SK-N-SH (cell line): ENCODE results near the gene B3GNT7. TPM values are rescaled to one million over a fixed set of nuclear protein-coding genes. Genes with fewer than 3 reads are reported as not detected.

Experiments
- CTCF ChIA-PET: fragments of 300-600, 350-600 bp; formaldehyde crosslinking; extraction: SDS; loops from one replicate; lab custom pipeline; 2021; lab: Yijun Ruan, JAX
- POLR2A ChIA-PET: fragments of 350-600 bp; sonication (Branson Sonifier 250); formaldehyde crosslinking; extraction: SDS; loops from one replicate; lab custom pipeline; 2020; ENCODE audit warnings: antibody characterized with exemption, inconsistent platforms; lab: Yijun Ruan, JAX
- DNase-seq: peaks from one replicate; pipeline ENCODE4 v3.0.0; 2012
- H2AFZ ChIP-seq: fragments of 200-600 bp; sonication (generic); 2 replicates; pipeline ENCODE4 v1.8.1; 2016; ENCODE audit warnings: antibody characterized with exemption, mild to moderate bottlenecking, low read depth
- H3F3A ChIP-seq: fragments of 200-600 bp; sonication (generic); replicated peaks from 2 replicates; pipeline ENCODE3; 2016; ENCODE audit warnings: antibody characterized with exemption, mild to moderate bottlenecking; ENCODE audit not compliant: insufficient read depth
- H3K27ac ChIP-seq, 2 experiments: fragments of 200-500 bp in 1 of 2; fragments of 200-600 bp in 1 of 2; sonication (Bioruptor generic) in 1 of 2; sonication (generic), shearing (Covaris generic) in 1 of 2; 2 replicates each; pipeline versions ENCODE4 v1.5.1 to v1.6.1; 2014 to 2016; ENCODE audit warnings: low read depth in 2 of 2, inconsistent platforms in 1 of 2, low read length in 1 of 2, mild to moderate bottlenecking in 1 of 2, mixed read lengths in 1 of 2
- H3K27me3 ChIP-seq: fragments of 200-600 bp; sonication (generic), shearing (Covaris generic); 2 replicates; pipeline ENCODE4 v1.6.1; 2016; ENCODE audit warnings: mixed run types; ENCODE audit not compliant: insufficient read depth
- H3K36me3 ChIP-seq, 2 experiments: fragments of 200-500 bp in 1 of 2; fragments of 200-600 bp in 1 of 2; sonication (Bioruptor generic) in 1 of 2; sonication (generic) in 1 of 2; replicated peaks in 1 of 2; 2 replicates each; pipeline versions ENCODE3 to v1.5.1; 2014 to 2016; ENCODE audit warnings: low read length in 1 of 2, mild to moderate bottlenecking in 1 of 2; ENCODE audit not compliant: insufficient read depth in 2 of 2, control insufficient read depth in 1 of 2
- H3K4me1 ChIP-seq, 2 experiments: fragments of 200-500 bp in 1 of 2; fragments of 200-600 bp in 1 of 2; sonication (Bioruptor generic) in 1 of 2; sonication (generic), shearing (Covaris generic) in 1 of 2; 2 replicates each; pipeline versions ENCODE4 v1.5.1 to v1.6.1; 2014 to 2016; ENCODE audit warnings: low read depth in 1 of 2, low read length in 1 of 2, mixed run types in 1 of 2; ENCODE audit not compliant: insufficient read depth in 2 of 2, control insufficient read depth in 1 of 2
- H3K4me2 ChIP-seq: fragments of 200-600 bp; sonication (generic), shearing (Covaris generic); 2 replicates; pipeline ENCODE4 v1.6.1; 2017; ENCODE audit warnings: mixed run types
- H3K4me3 ChIP-seq, 2 experiments: fragments of 200-500 bp in 1 of 2; fragments of 200-600 bp in 1 of 2; sonication (Bioruptor generic) in 1 of 2; sonication (generic), shearing (Covaris generic) in 1 of 2; 2 replicates each; pipeline versions ENCODE4 v1.5.1 to v1.8.1; 2014 to 2016; ENCODE audit warnings: low read depth in 2 of 2, inconsistent platforms in 1 of 2, low read length in 1 of 2, mild to moderate bottlenecking in 1 of 2, mixed read lengths in 1 of 2, moderate library complexity in 1 of 2
- H3K79me2 ChIP-seq: fragments of 200-600 bp; sonication (generic); 2 replicates; pipeline ENCODE4 v1.8.1; 2017; ENCODE audit warnings: mild to moderate bottlenecking; ENCODE audit not compliant: insufficient read depth
- H3K9ac ChIP-seq: fragments of 200-600 bp; sonication (generic); 2 replicates; pipeline ENCODE4 v1.6.1; 2017; ENCODE audit warnings: mixed run types
- H3K9me2 ChIP-seq: fragments of 200-600 bp; sonication (generic); 2 replicates; pipeline ENCODE4 v1.6.1; 2017; ENCODE audit warnings: mixed run types
- H3K9me3 ChIP-seq: fragments of 200-600 bp; sonication (generic); 2 replicates; pipeline ENCODE4 v1.6.1; 2017; ENCODE audit warnings: mixed run types, mild to moderate bottlenecking, moderate library complexity
- H4K20me1 ChIP-seq: fragments of 200-600 bp; sonication (generic); 2 replicates; pipeline ENCODE4 v1.6.1; 2017; ENCODE audit warnings: mild to moderate bottlenecking, mixed run types; ENCODE audit not compliant: insufficient read depth
- EZH2phosphoT487 ChIP-seq: fragments of 200-600 bp; sonication (generic); IDR thresholded peaks from 2 replicates; pipeline ENCODE4 v1.6.1; 2017; ENCODE audit warnings: low read depth, mixed run types, mild to moderate bottlenecking, antibody characterized with exemption, moderate library complexity, borderline replicate concordance
- GABPA ChIP-seq: IDR thresholded peaks from 2 replicates; pipeline ENCODE4 v1.4.0; 2012; ENCODE audit warnings: low read depth, mild to moderate bottlenecking
- REST ChIP-seq: IDR thresholded peaks from 2 replicates; pipeline ENCODE4 v1.6.1; 2012; ENCODE audit warnings: mild to moderate bottlenecking, low read depth, low read length, moderate library complexity
- RFX5 ChIP-seq: IDR thresholded peaks from 2 replicates; pipeline ENCODE4 v1.6.1; 2012; ENCODE audit warnings: mild to moderate bottlenecking, improper control_type of control experiment, low read length
- TCF12 ChIP-seq: IDR thresholded peaks from 2 replicates; pipeline ENCODE4 v1.4.0; 2012
- WGBS: methylation state at CpG from one replicate; pipeline ENCODE4 v1.1.6; 2017; ENCODE audit warnings: low lambda C conversion rate; 5-methylcytosine and 5-hydroxymethylcytosine counted together
- polyA plus RNA-seq, 3 experiments: library from polyadenylated mRNA; depleted of rRNA; stranded (reverse); fragments of >200 nt; gene quantifications; 2 replicates each; pipeline ENCODE4 v1.2.3, GENCODE V29; 2012

B3GNT7 gene
- polyA plus RNA-seq, 1 of the 3 experiments (the other 2 are of a cell fraction): 0.12 TPM

- no peak for DNase-seq
- no peaks in the 10 kb centered on the region for H3K36me3 ChIP-seq
These were observed 35.1 kb upstream of the B3GNT7 start for GRCh38 chr2:231360401-231360800.

GRCh38 chr2:231360881-231361371 is 34.6 kb upstream of the B3GNT7 start:
- Histone ChIP-seq H3K4me1 (peaks cover 12 to 65% of the 10 kb centered on the region in 2 experiments), H3K79me2 (no peaks in the 10 kb centered on the region), H2AFZ (no peak overlapping the region), H3K4me2 (no peak overlapping the region), H3K9ac (no peak overlapping the region), H3K9me2 (no peaks in the 10 kb centered on the region), H3K9me3 (no peaks in the 10 kb centered on the region), H3K27me3 (no peaks in the 10 kb centered on the region), H3K4me3 (no peak overlapping the region), H3K36me3 (no peaks in the 10 kb centered on the region), H3F3A (no peaks in the 10 kb centered on the region), H4K20me1 (no peaks in the 10 kb centered on the region), H3K27ac (no peak overlapping the region; a peak in 1 of 4 replicates)
- CTCF ChIA-PET: interaction anchor here (2.3 kb wide), 1 partner anchor 51 kb away, joined by 8 read pairs; no protein-coding TSS in a partner anchor
- WGBS: 97% methylated on average over 7 of the region's 13 CpGs
- POLR2A ChIA-PET: no interaction called here
- DNase-seq: no peak
- TF ChIP-seq EZH2phosphoT487 (no peak), TCF12 (no peak), REST (no peak)

More at GRCh38 chr2:231360401-231360800, 35.1 kb upstream of the B3GNT7 start:
- no peaks in the 10 kb centered on the region for H3F3A ChIP-seq
- H4K20me1 ChIP-seq: no peaks in the 10 kb centered on the region
- no peak overlapping the region for H2AFZ ChIP-seq
- CTCF ChIA-PET: interaction anchor here (0.7 to 2.3 kb wide), 3 partner anchors 34 to 133 kb away, joined by 3 to 8 read pairs (median 7); no protein-coding TSS in a partner anchor
- POLR2A ChIA-PET: interaction anchor here (1.1 kb wide), 1 partner anchor 491 kb away, joined by 3 read pairs; no protein-coding TSS in a partner anchor
- no peak overlapping the region for H3K4me3 ChIP-seq
- H3K9me3 ChIP-seq: no peaks in the 10 kb centered on the region
- peaks cover 6 to 65% of the 10 kb centered on the region in 2 experiments for H3K4me1 ChIP-seq
- TF ChIP-seq GABPA (no peak), RFX5 (no peak)
- H3K4me2 ChIP-seq: no peak overlapping the region
- H3K27me3 ChIP-seq: no peaks in the 10 kb centered on the region
- H3K9ac ChIP-seq: no peak overlapping the region
- H3K79me2 ChIP-seq: no peaks in the 10 kb centered on the region
- H3K27ac ChIP-seq: peak overlapping the region in 1 of 2 experiments; percentile 78; a peak in 2 of 4 replicates
- H3K9me2 ChIP-seq: no peaks in the 10 kb centered on the region
- 85% methylated on average over 3 of the region's 11 CpGs for WGBS
